HG03103 (cell line): ENCODE results near the gene COQ5.

Experiments used
- ATAC-seq: cut with Tn5 transposase; IDR thresholded peaks from one replicate; pipeline ENCODE4 v1.9.1; 2021; ENCODE audit warnings: low read depth; ENCODE audit not compliant: unreplicated experiment

Gene COQ5

GRCh38 chr12:120460157-120460556 lies 68.8 kb downstream of the COQ5 start:
- no peak for ATAC-seq

GRCh38 chr12:120457133-120457532 lies 71.8 kb downstream of the COQ5 start:
- ATAC-seq = no peak

- ATAC-seq = no peak
Observed at GRCh38 chr12:120455302-120455701, 73.7 kb downstream of the COQ5 start.

- no peak for ATAC-seq
Observed at GRCh38 chr12:120453977-120454376, 75.0 kb downstream of the COQ5 start.
